ENCODE results near the gene PLCL2. TPM values are rescaled to one million over a fixed set of nuclear protein-coding genes. Genes with fewer than 3 reads are reported as not detected.
"Not testable (repeated sequence)": the region's sequence is repeated elsewhere in the genome, so short reads cannot be mapped to it uniquely, and the experiment has no call there.

The PLCL2 gene
- total RNA-seq, 1 donor from 2014 or later = 40.2 TPM

GRCh38 chr3:17106801-17107200 is 222.0 kb downstream of the PLCL2 start:
- intact Hi-C loops (cut with micrococcal nuclease) = not testable (repeated sequence)

GRCh38 chr3:17110660-17111396 is 226.1 kb downstream of the PLCL2 start:
- intact Hi-C loops (cut with micrococcal nuclease) = no loop called here

GRCh38 chr3:17111586-17111985 is 226.8 kb downstream of the PLCL2 start:
- intact Hi-C loops (cut with micrococcal nuclease) = no loop called here

GRCh38 chr3:17115186-17115585 is 230.4 kb downstream of the PLCL2 start:
- intact Hi-C loops (cut with micrococcal nuclease) = no loop called here

GRCh38 chr3:17116007-17116600 is 231.3 kb downstream of the PLCL2 start:
- intact Hi-C loops (cut with micrococcal nuclease) = no loop called here

- intact Hi-C loops (cut with micrococcal nuclease) = no loop called here
Measured at GRCh38 chr3:17118771-17119170, 234.0 kb downstream of the PLCL2 start.

- intact Hi-C loops (cut with micrococcal nuclease) = no loop called here
Measured at GRCh38 chr3:17119201-17120072, 234.7 kb downstream of the PLCL2 start.

- intact Hi-C loops (cut with micrococcal nuclease) = no loop called here
Measured at GRCh38 chr3:17120115-17120514, 235.4 kb downstream of the PLCL2 start.

GRCh38 chr3:17121336-17121735 is 236.6 kb downstream of the PLCL2 start:
- intact Hi-C loops (cut with micrococcal nuclease) = no loop called here

- intact Hi-C loops (cut with micrococcal nuclease) = no loop called here
Measured at GRCh38 chr3:17122758-17123157, 238.0 kb downstream of the PLCL2 start.

GRCh38 chr3:17125738-17126442 is 241.1 kb downstream of the PLCL2 start:
- intact Hi-C loops (cut with micrococcal nuclease) = no loop called here

GRCh38 chr3:17128671-17129070 is 243.9 kb downstream of the PLCL2 start:
- intact Hi-C loops (cut with micrococcal nuclease) = not testable (repeated sequence)

- intact Hi-C loops (cut with micrococcal nuclease) = no loop called here
Measured at GRCh38 chr3:17129556-17129955, 244.8 kb downstream of the PLCL2 start.

- intact Hi-C loops (cut with micrococcal nuclease) = no loop called here
Measured at GRCh38 chr3:17130956-17131355, 246.2 kb downstream of the PLCL2 start.

GRCh38 chr3:17132286-17133115 is 247.7 kb downstream of the PLCL2 start:
- intact Hi-C loops (cut with micrococcal nuclease) = no loop called here

- intact Hi-C loops (cut with micrococcal nuclease) = no loop called here
Measured at GRCh38 chr3:17133632-17134545, 249.1 kb downstream of the PLCL2 start.

GRCh38 chr3:17135696-17136095 is 250.9 kb downstream of the PLCL2 start:
- intact Hi-C loops (cut with micrococcal nuclease) = no loop called here

GRCh38 chr3:17136136-17136721 is 251.5 kb downstream of the PLCL2 start:
- intact Hi-C loops (cut with micrococcal nuclease) = no loop called here

- intact Hi-C loops (cut with micrococcal nuclease) = no loop called here
Measured at GRCh38 chr3:17137321-17137826, 252.6 kb downstream of the PLCL2 start.
